GM19455 (cell line): Measurements from ENCODE around the gene GRN.
"Not testable (repeated sequence)": the region's sequence is repeated elsewhere in the genome, so short reads cannot be mapped to it uniquely, and the experiment has no call there.

Source experiments
- ATAC-seq: cut with Tn5 transposase; IDR thresholded peaks from one replicate; pipeline ENCODE4 v1.9.1; 2021; ENCODE audit not compliant: unreplicated experiment

GRN gene

DNA sequence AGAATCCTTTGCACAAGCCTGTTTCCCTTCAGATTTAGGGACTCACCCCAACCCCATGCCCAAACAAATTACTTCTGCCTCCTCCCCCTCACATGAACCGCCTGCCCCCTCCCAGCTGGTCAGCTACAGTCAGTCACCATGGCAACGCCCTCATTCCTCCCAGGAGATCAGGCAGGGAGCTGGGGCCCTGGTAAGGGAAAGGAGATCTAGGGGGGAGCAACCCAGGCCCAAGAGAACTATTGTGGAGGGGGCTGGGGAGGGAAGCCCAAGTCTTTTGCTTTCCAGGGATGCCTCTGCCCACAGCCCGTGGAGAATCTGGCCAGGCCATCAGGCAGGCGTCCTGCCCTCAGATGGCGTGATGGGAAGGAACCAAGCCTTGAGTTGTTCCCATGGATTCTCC, 15.7 kb downstream of the GRN start:
- no peak for ATAC-seq

- no peak for ATAC-seq
Observed at GRCh38 chr17:44361292-44362260, 16.5 kb downstream of the GRN start.

GRCh38 chr17:44362459-44362948, 17.4 kb downstream of the GRN start:
- ATAC-seq, result no peak

DNA sequence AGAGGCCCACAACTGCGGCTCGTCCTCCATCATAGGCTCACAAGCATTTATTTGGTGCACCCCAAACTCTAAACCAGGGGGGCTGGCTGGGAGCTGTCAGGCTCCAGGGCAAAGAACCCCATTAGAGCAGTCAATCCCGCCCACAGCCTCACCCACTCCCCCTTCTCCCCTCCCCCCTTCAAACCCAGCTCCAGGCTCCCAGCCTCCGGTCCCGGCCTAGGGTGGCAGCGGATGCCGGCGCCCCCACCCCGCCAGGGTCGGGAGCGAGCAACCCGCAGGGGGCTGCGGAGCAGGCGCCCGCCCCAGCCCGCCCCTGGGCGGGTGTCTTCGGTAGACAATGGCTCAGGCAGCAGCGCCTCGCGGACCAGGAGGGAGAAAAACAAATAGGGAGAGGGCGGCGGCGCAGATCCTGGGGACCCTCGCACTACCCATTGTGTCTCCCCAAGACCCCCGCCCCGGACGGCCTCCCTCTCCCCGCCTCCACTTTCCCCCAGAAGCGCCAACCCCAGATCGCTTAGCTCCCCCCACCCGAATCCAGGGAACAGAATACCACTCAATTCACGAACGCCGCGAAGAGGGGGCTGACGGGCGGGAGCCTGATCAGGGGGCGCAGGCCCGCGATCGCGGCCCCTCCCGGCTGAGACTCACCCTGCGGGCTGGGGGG, 18.0 kb downstream of the GRN start:
- ATAC-seq, result no peak

DNA sequence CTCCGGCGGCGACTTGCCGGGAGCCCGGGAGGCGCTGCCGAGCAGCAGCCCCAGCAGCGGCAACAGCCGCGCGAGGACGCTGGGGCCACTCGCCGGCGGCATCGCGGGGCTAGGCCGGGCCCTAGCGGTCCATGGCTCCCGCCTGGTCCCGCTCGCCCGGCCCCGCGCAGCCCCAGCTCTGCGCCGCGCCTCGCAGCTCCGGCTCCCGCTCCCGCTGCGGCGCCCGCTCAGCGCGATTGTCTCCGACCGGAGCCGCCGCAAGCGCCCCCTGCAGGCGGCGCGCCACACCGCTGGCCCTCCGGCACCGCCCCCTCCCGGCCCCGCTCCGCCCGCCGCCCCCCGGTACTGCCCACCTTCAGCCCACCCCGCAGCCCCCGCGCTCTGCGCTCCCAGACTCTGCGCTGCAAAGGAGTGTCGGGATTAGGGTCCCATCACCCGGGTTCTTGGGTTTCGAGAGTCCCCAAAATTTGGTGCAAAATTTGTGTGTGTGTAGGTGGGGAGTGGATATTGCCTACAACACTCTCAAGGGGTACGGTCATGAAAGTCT, 18.6 kb downstream of the GRN start, which contains the start of gene FAM171A2:
TSS of gene FAM171A2 (minus strand) at position 241 of the 547 bp plus-strand sequence. CDS start at position 102, 139 bp downstream.
- ATAC-seq, result no peak

DNA sequence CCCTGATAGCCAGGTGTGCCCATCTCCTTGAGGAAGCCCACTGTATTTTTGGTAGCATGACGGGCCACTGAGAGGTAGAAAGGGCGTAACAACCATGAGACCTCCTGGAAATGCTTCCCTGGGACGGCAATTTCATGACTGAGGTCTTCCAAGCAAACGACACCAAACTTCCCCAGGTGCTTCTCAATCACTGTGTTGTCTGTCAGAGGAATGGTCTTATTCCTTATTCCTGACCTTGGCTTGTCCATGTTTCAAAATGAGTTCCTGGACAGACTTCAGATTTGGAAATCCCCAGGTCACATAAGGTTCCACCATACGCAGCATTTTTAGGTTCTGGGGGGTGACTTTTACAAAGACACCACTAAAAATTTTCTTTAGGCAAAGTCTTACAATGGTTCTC, 19.9 kb downstream of the GRN start:
- ATAC-seq, result not testable (repeated sequence)

DNA sequence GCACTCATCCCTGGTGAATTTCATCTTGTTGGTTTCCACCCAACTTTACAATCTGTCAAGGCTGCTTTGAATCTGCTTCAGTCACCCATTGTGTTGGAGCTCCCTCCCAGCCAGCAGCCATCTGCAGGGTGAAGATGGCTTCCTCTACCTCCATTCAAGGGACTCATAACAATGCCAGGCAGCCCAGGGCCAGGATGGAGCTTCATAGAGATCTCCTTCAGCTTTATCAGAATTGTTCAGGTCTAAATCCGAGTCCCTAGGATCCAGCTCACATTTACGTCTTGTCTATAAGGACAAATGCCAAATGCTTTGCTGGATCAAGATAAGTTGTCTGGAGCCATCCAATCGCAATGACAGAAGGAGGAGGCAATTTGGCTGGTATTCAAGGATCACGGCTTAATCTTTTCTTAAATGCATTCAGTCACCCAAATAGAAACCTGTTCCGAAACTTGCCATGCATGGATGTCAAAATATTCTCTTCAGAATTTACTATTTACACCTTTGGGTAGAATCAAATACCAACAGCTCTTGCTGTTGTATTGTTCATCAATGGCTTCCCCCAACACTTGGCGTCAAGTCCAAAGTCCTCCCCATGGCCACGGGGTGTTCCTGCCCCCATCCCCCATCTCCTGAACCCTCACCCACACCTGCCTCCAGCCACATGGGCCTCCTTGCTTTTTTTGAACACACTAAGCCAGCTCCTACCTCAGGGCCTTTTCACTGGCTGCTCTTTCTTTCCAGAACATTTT, 22.3 kb downstream of the GRN start:
- ATAC-seq, result no peak

DNA sequence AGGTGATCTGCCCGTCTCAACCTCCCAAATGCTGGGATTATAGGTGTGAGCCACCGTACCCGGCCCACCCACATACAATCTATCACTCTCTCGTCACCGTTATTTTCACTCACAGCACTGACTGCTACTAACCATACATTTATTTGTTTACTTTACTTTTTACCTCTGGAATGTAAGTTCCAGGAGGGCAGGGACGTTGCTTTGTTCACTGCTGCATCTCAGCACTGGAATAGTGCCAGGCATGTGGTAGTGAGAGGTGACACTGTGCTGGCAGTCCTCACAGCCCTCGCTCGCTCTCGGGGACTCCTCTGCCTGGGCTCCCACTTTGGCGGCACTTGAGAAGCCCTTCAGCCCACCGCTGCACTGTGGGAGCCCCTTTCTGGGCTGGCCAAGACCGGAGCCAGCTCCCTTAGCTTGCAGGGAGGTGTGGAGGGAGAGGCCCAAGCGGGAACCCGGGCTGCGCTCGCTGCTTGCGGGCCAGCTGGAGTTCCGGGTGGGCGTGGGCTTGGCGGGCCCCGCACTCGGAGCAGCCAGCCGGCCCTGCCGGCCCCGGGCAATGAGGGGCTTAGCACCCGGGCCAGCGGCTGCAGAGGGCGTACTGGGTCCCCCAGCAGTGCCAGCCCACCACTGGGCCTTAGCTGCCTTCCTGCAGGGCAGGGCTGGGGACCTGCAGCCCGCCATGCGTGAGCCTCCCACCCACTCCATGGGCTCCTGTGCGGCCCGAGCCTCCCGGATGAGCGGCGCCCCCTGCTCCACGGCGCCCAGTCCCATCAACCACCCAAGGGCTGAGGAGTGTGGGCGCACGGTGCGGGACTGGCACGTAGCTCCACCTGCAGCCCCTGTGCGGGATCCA, 23.5 kb downstream of the GRN start:
- ATAC-seq, result not testable (repeated sequence)

DNA sequence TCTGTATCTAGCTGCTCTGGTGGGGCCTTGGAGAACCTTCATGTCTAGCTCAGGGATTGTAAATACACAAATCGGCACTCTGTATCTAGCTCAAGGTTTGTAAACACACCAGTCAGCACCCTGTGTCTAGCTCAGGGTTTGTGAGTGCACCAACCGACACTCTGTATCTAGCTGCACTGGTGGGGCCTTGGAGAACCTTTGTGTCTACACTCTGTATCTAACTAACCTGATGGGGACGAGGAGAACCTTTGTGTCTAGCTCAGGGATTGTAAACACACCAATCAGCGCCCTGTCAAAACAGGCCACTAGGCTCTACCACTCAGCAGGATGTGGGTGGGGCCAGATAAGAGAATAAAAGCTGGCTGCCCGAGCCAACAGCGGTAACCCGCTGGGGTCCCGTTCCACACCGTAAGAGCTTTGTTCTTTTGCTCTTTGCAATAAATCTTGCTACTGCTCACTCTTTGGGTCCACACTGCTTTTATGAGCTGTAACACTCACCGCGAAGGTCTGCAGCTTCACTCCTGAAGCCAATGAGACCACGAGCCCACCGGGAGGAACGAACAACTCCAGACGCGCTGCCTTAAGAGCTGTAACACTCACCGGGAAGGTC, 24.4 kb downstream of the GRN start:
- not testable (repeated sequence) for ATAC-seq

GRCh38 chr17:44372036-44372435, 26.9 kb downstream of the GRN start:
- no peak for ATAC-seq

- ATAC-seq, result no peak
Observed at GRCh38 chr17:44374306-44375195, 29.4 kb downstream of the GRN start.

GRCh38 chr17:44375196-44376017, 30.3 kb downstream of the GRN start:
- ATAC-seq, result no peak

DNA sequence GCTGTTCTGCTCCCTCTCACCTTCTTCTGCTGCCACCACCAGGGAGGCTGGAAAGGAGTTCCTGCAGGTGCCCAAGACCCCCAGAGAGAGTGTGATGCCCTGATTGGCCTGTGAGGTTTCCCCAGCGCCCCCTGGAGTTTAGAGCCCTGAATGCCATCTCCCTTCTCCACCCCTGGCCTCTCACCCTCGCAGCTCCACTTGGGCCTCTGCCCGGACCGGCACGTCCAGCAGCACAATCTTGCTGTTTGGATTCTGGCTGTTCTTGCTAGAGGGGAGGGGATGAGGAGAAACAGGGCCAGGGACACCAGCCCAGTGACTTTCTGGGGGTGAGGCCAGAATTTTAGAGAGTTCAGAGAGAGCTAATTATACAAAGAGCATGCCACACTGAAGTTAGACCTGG, 31.0 kb downstream of the GRN start:
- ATAC-seq, result no peak

DNA sequence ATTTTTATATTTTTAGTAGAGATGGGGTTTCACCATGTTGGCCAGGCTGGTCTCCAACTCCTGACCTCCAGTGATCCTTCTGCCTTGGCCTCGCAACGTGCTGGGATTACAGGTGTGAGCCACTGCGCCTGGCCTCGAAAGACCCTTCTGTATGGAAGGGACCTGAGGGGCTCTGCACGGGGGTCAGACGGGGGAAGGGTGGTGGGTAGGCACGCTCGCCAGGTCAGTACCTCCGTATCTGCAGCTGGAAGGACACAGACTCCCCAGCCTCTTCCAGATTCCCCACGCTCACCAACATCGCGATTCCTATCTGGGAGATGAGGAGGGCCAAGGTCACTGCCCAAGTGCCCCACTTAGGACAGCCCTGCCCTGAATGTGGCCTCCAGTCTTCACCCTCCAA, 31.7 kb downstream of the GRN start:
- no peak for ATAC-seq

- no peak for ATAC-seq
Observed at GRCh38 chr17:44378171-44378705, 33.1 kb downstream of the GRN start.

DNA sequence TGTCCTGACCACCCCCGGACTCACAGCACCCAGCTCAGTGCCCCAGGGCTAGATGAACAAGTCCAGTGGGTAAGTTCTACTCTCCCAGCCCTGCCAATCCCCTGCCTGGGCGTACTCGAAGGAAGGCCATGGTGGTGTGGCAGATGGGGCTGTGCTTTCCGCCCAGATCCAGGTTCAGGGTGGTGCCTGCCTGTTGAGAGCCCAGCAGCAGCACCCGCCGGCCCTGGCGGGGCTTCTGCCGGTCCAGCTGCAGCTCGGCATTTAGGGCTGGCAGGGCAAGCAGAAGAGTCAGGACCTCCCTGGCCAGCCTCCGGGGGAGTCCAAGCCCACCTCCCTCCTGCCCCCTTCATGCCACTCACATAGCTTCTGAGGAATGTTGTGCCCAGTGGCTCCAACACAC, 34.8 kb downstream of the GRN start:
- no peak for ATAC-seq

- ATAC-seq, result no peak
Observed at GRCh38 chr17:44380767-44381166, 35.7 kb downstream of the GRN start.
